ENCODE results near the gene AP5Z1. TPM values are rescaled to one million over a fixed set of nuclear protein-coding genes. Genes with fewer than 3 reads are reported as not detected.

Gene AP5Z1
- polyA plus RNA-seq, 3 donors, result 30.8 to 75.2 (median 33.8) TPM

DNA sequence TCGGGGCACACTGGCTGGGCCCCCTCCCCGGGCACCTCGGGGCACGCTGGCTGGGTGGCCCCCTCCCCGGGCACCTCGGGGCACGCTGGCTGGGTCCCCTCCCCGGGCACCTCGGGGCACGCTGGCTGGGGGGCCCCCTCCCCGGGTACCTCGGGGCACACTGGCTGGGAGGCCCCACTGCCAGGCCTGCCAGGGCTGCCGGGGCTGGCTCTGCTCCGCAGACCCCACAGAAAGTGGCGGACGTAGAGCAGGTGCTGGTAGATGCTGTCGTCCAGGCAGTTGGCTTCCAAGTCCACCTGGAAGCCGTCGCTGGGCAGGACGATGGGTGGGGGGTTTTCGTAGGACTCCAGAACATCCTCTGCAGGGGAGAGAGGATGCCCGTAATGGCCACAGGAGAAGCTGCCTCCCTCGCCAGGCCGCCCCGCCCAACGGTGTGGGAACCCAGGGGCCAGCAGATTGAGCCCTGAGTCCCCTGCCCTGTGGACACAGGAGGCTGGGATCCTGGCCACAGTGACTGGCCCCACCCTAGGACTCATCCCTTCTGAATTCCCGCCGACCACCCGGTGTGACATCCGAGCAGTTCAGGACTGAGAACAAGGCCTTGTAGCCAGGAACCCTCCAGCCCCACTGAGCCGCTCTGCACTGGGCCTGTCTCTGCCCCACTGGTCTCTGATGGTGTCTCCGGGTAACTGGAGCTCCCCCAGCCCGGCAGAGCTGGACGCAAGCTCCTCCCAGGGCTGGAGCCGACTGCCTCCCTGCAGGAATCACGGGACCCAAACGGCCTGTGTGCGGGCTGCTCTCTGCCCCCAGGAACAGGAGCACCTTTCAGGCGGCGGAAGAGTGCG is 28.2 kb downstream of the AP5Z1 start:
- H3K9ac ChIP-seq (ENCODE audit: insufficient read depth, low read length, poor library complexity, severe bottlenecking), result no peak overlapping the region
- H3K4me2 ChIP-seq (replicated peaks; ENCODE audit: extremely low read depth, low read length, poor library complexity, severe bottlenecking), result no peak overlapping the region
- peaks cover 0 to 16% of the 10 kb centered on the region in 2 donors for H3K27me3 ChIP-seq (ENCODE audit: control insufficient read depth in 2 of 2, insufficient read depth in 2 of 2, low read length in 2 of 2)
- Mint-ChIP-seq H3K4me1 (no peaks in the 10 kb centered on the region), H3K27ac (no peak overlapping the region), H3K36me3 (no peaks in the 10 kb centered on the region), H3K9me3 (peaks cover 0 to 2% (median 0%) of the 10 kb centered on the region in 7 donors), H3K4me3 (no peak overlapping the region), H3K27me3 (ENCODE audit: low read depth in 3 of 3) (peaks cover 23 to 29% (median 24%) of the 10 kb centered on the region in 3 donors)
- no peaks in the 10 kb centered on the region for H3K79me2 ChIP-seq (ENCODE audit: insufficient read depth, low read length)
- intact Hi-C loops (cut with micrococcal nuclease), result no loop called here
- no peak for TF ChIP-seq CTCF (IDR thresholded peaks at IDR 0.05)
- no peaks in the 10 kb centered on the region for H4K20me1 ChIP-seq (ENCODE audit: insufficient read depth, low read length)
- H3K36me3 ChIP-seq (replicated peaks in 1 of 2; ENCODE audit: control insufficient read depth in 1 of 2, insufficient read depth in 2 of 2, low read length in 2 of 2), result no peaks in the 10 kb centered on the region
- H2AFZ ChIP-seq (ENCODE audit: insufficient read depth, low read depth, low read length, poor library complexity, severe bottlenecking), result no peak overlapping the region
- 95% methylated on average over 38 of the region's 41 CpGs for WGBS (ENCODE audit: insufficient coverage)
- H3K27ac ChIP-seq (ENCODE audit: low read depth in 1 of 2, low read length in 2 of 2), result no peak overlapping the region
- no peaks in the 10 kb centered on the region for H3K4me1 ChIP-seq (ENCODE audit: control insufficient read depth in 1 of 2, insufficient read depth in 2 of 2, low read length in 2 of 2)
- DNase-seq, result no peak
- H3K9me3 ChIP-seq (replicated peaks in 1 of 2; ENCODE audit: control insufficient read depth in 1 of 2, insufficient read depth in 1 of 2, low read length in 2 of 2), result no peaks in the 10 kb centered on the region
- H3K4me3 ChIP-seq (replicated peaks in 1 of 3; ENCODE audit: low read depth in 2 of 3, low read length in 3 of 3), result no peak overlapping the region

GRCh38 chr7:4805110-4805983 is 29.9 kb downstream of the AP5Z1 start:
- no peaks in the 10 kb centered on the region for H3K36me3 Mint-ChIP-seq
- no peaks in the 10 kb centered on the region for H3K79me2 ChIP-seq (ENCODE audit: insufficient read depth, low read length)
- 89% methylated on average over 27 of the region's 29 CpGs for WGBS (ENCODE audit: insufficient coverage)
- no peak overlapping the region for H3K9ac ChIP-seq (ENCODE audit: insufficient read depth, low read length, poor library complexity, severe bottlenecking)
- H3K27me3 ChIP-seq (ENCODE audit: control insufficient read depth in 2 of 2, insufficient read depth in 2 of 2, low read length in 2 of 2), result peaks cover 2 to 33% of the 10 kb centered on the region in 2 donors
- H2AFZ ChIP-seq (ENCODE audit: insufficient read depth, low read depth, low read length, poor library complexity, severe bottlenecking), result no peak overlapping the region
- H3K4me3 Mint-ChIP-seq, result no peak overlapping the region
- no peak for TF ChIP-seq CTCF (IDR thresholded peaks at IDR 0.05)
- no peaks in the 10 kb centered on the region for H4K20me1 ChIP-seq (ENCODE audit: insufficient read depth, low read length)
- peaks cover 0 to 7% of the 10 kb centered on the region in 2 donors for H3K4me1 ChIP-seq (ENCODE audit: control insufficient read depth in 1 of 2, insufficient read depth in 2 of 2, low read length in 2 of 2)
- no peaks in the 10 kb centered on the region for H3K9me3 ChIP-seq (replicated peaks in 1 of 2; ENCODE audit: control insufficient read depth in 1 of 2, insufficient read depth in 1 of 2, low read length in 2 of 2)
- intact Hi-C loops (cut with micrococcal nuclease), result no loop called here
- peaks cover 33 to 47% (median 35%) of the 10 kb centered on the region in 3 donors for H3K27me3 Mint-ChIP-seq (ENCODE audit: low read depth in 3 of 3)
- peaks cover 0 to 6% (median 0%) of the 10 kb centered on the region in 7 donors for H3K9me3 Mint-ChIP-seq
- no peak overlapping the region for H3K4me3 ChIP-seq (replicated peaks in 1 of 3; ENCODE audit: low read depth in 2 of 3, low read length in 3 of 3)
- H3K4me2 ChIP-seq (replicated peaks; ENCODE audit: extremely low read depth, low read length, poor library complexity, severe bottlenecking), result no peak overlapping the region
- H3K27ac Mint-ChIP-seq, result no peak overlapping the region
- H3K4me1 Mint-ChIP-seq, result peaks cover 6% of the 10 kb centered on the region
- no peak overlapping the region for H3K27ac ChIP-seq (ENCODE audit: low read depth in 1 of 2, low read length in 2 of 2)
- no peak for DNase-seq
- no peaks in the 10 kb centered on the region for H3K36me3 ChIP-seq (replicated peaks in 1 of 2; ENCODE audit: control insufficient read depth in 1 of 2, insufficient read depth in 2 of 2, low read length in 2 of 2)
